ENCODE data around the gene ZNF579.

DNA sequence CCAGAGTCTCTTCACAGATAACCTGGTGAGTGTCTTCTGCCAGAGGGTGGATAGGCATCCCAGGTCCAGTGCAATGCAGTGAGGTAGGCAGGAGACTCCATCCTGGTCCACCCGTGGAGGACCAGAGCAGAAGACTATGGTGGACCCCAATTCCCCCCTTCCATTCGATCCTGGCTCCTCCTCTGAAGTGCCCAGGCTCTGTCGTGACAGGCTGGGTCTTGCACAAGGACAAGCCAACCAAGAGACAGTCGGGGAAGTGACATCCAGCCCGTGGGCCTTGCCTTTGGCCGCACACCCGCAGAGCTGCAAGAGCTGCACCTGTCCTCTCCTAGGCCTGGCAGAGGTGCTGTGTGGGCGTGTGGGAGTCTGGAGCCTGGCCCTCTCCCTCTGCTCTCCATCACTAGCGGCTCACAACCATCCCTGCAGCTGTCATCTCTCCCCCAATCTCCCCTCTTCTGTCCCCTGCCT lies 40.6 kb upstream of the ZNF579 start:
- no peak for TF ChIP-seq POLR2A (IDR thresholded peaks at IDR 0.05)
- TF ChIP-seq, protein P1, sequence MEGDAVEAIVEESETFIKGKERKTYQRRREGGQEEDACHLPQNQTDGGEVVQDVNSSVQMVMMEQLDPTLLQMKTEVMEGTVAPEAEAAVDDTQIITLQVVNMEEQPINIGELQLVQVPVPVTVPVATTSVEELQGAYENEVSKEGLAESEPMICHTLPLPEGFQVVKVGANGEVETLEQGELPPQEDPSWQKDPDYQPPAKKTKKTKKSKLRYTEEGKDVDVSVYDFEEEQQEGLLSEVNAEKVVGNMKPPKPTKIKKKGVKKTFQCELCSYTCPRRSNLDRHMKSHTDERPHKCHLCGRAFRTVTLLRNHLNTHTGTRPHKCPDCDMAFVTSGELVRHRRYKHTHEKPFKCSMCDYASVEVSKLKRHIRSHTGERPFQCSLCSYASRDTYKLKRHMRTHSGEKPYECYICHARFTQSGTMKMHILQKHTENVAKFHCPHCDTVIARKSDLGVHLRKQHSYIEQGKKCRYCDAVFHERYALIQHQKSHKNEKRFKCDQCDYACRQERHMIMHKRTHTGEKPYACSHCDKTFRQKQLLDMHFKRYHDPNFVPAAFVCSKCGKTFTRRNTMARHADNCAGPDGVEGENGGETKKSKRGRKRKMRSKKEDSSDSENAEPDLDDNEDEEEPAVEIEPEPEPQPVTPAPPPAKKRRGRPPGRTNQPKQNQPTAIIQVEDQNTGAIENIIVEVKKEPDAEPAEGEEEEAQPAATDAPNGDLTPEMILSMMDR (IDR thresholded peaks at IDR 0.05), result no peak
- TF ChIP-seq POLR2AphosphoS5 (IDR thresholded peaks at IDR 0.05), result no peak

All from transverse colon (tissue), 4 donors.